SU-DHL-6 (cell line): ENCODE data around the gene BATF.
A peak's percentile ranks its signal among the peaks of the same experiment; 100 is the strongest.

Source experiments
- H2AFZ ChIP-seq: fragments of 200-600 bp; sonication (generic); 2 replicates; pipeline ENCODE4 v1.6.1; 2014; ENCODE audit warnings: low read depth, mild to moderate bottlenecking, moderate library complexity, mixed read lengths, antibody characterized with exemption, low read length; ENCODE audit not compliant: severe bottlenecking
- H3F3A ChIP-seq: fragments of 200-600 bp; shearing (Covaris generic); 2 replicates; pipeline ENCODE4 v1.6.0; 2016; ENCODE audit warnings: antibody characterized with exemption, mild to moderate bottlenecking; ENCODE audit not compliant: insufficient read depth
- H3K27ac ChIP-seq: fragments of 200-600 bp; sonication (generic); 2 replicates; pipeline ENCODE4 v1.5.1; 2016; ENCODE audit warnings: low read depth, mild to moderate bottlenecking, low read length, moderate library complexity, mixed read lengths
- H3K27me3 ChIP-seq: fragments of 200-600 bp; sonication (generic), shearing (Covaris generic); 2 replicates; pipeline ENCODE4 v1.6.0; 2014; ENCODE audit warnings: mild to moderate bottlenecking, low read length
- H3K36me3 ChIP-seq: fragments of 200-600 bp; sonication (generic); 2 replicates; pipeline ENCODE4 v1.6.1; 2014; ENCODE audit warnings: mild to moderate bottlenecking, low read length, mixed read lengths
- H3K4me2 ChIP-seq: fragments of 300-600, 200-600 bp; shearing (Covaris generic), sonication (generic); 2 replicates; pipeline ENCODE4 v1.6.0; 2014; ENCODE audit warnings: low read length, low read depth, mild to moderate bottlenecking; ENCODE audit not compliant: poor library complexity, severe bottlenecking
- H3K4me3 ChIP-seq: fragments of 200-600 bp; sonication (generic); 2 replicates; pipeline ENCODE4 v1.5.1; 2014; ENCODE audit warnings: antibody characterized with exemption, low read length, mild to moderate bottlenecking, mixed read lengths; ENCODE audit not compliant: insufficient read depth, poor library complexity, severe bottlenecking
- H3K79me2 ChIP-seq: fragments of 200-600 bp; sonication (generic); 2 replicates; pipeline ENCODE4 v1.6.1; 2014; ENCODE audit warnings: mild to moderate bottlenecking, low read length, moderate library complexity; ENCODE audit not compliant: insufficient read depth
- H3K9ac ChIP-seq: fragments of 200-600 bp; sonication (generic); 2 replicates; pipeline ENCODE4 v1.7.0; 2014; ENCODE audit warnings: mild to moderate bottlenecking, low read length
- H3K9me2 ChIP-seq: fragments of 200-600 bp; sonication (generic); replicated peaks from 2 replicates; pipeline ENCODE4 v1.6.1; 2014; ENCODE audit warnings: low read length; ENCODE audit not compliant: insufficient read depth
- H3K9me3 ChIP-seq: fragments of 200-600 bp; sonication (generic); 2 replicates; pipeline ENCODE4 v1.6.1; 2014; ENCODE audit warnings: low read length, mixed read lengths; ENCODE audit not compliant: insufficient read depth
- H4K20me1 ChIP-seq: fragments of 200-600 bp; sonication (generic); 2 replicates; pipeline ENCODE4 v1.6.1; 2014; ENCODE audit warnings: low read depth, mild to moderate bottlenecking, antibody characterized with exemption, low read length, moderate library complexity, mixed read lengths
- CTCF ChIP-seq: fragments of 200-600 bp; sonication (generic); IDR thresholded peaks from one replicate; pipeline ENCODE4 v1.5.1; 2017; ENCODE audit warnings: antibody characterized with exemption, mild to moderate bottlenecking, low read length, moderate library complexity; ENCODE audit not compliant: insufficient read depth, poor library complexity, severe bottlenecking
- EZH2phosphoT487 ChIP-seq: fragments of 200-600 bp; sonication (generic), shearing (Covaris generic); conservative IDR thresholded peaks from 2 replicates; pipeline ENCODE4 v1.6.1; 2018; ENCODE audit warnings: mild to moderate bottlenecking, antibody characterized with exemption, low read length, moderate library complexity, mixed read lengths

Gene BATF

DNA sequence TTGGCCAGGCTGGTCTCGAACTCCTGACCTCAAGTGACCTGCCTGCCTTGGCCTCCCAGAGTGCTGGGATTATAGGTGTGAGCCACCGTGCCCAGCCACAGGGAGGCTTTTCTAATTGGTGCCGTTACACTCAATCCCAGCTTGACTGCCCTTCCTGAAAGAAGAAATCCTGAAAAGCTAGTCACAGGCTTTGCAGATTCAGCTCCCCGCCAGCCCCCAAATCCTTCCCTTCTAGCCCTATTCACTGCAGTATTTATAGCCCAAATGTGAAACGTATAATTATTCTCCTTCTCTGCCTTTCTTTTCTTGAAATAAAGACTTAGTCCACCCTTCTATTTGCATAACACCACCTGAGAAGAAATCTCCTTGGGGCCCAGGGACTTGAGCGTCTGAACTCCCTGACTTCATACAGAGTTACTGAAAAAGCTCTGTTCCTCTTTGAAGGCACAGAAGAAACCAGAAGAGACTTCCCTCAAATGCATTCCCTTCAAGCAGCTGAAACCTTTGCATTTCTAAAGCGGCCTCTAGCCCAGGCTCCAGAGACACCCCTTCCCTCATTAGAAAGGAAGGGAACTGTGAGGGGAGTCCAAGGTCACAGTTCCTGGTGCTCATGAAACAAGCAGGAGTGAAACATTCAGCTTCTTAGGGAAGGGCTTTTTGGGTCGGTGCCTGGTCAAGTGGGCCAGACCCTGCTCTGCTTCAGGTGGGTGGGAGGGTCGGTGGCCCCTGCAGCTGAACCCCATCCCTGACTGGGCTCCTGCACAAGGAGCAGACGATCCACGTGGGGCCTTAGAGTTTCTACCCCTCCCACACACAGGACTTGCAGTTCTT is 42.3 kb upstream of the BATF start:
- H3K27me3 ChIP-seq, result no peaks in the 10 kb centered on the region
- H3K4me2 ChIP-seq, result peak overlapping the region; percentile 48
- TF ChIP-seq EZH2phosphoT487 (no peak), CTCF (no peak)
- H3K27ac ChIP-seq, result peak overlapping the region; percentile 57
- no peaks in the 10 kb centered on the region for H4K20me1 ChIP-seq
- peaks cover 14% of the 10 kb centered on the region for H3F3A ChIP-seq
- no peaks in the 10 kb centered on the region for H3K9me2 ChIP-seq
- no peak overlapping the region for H3K4me3 ChIP-seq
- H3K9me3 ChIP-seq, result no peaks in the 10 kb centered on the region
- H3K36me3 ChIP-seq, result no peaks in the 10 kb centered on the region
- H2AFZ ChIP-seq, result no peak overlapping the region
- H3K79me2 ChIP-seq, result no peaks in the 10 kb centered on the region
- H3K9ac ChIP-seq, result peak overlapping the region; percentile 16; the same call in 1 of the 2 replicates

DNA sequence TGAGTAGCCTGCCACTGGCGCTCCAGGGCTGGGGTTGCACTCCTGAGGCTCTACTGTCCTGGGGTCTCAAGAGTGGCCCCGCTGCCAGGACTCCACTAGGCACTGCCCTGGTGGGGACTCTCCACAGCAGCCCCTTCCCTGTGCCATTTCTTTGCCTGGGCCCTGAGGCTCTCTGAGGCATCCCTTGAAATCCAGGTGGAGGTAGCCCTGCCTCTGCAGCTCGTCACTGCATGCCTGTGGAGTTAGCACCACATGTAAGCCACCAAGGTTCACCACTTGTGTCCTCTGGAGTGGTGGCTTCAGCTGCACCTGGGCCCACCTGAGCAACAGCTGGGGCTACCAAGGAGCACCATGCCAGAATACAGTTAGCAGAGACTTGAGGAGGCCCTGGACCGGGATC is 39.9 kb upstream of the BATF start:
- no peak overlapping the region for H3K27ac ChIP-seq
- H3K9me3 ChIP-seq, result no peaks in the 10 kb centered on the region
- TF ChIP-seq CTCF (no peak), EZH2phosphoT487 (no peak)
- H3K36me3 ChIP-seq, result no peaks in the 10 kb centered on the region
- H2AFZ ChIP-seq, result no peak overlapping the region
- no peaks in the 10 kb centered on the region for H3K79me2 ChIP-seq
- peaks cover 12% of the 10 kb centered on the region for H3F3A ChIP-seq
- H3K27me3 ChIP-seq, result no peaks in the 10 kb centered on the region
- no peaks in the 10 kb centered on the region for H3K9me2 ChIP-seq
- H3K4me2 ChIP-seq, result no peak overlapping the region
- H3K9ac ChIP-seq, result no peak overlapping the region
- no peaks in the 10 kb centered on the region for H4K20me1 ChIP-seq
- no peak overlapping the region for H3K4me3 ChIP-seq

GRCh38 chr14:75484711-75485429 is 37.4 kb upstream of the BATF start:
- Histone ChIP-seq H3K9ac (no peak overlapping the region), H3K27me3 (no peaks in the 10 kb centered on the region), H3K27ac (no peak overlapping the region), H3K4me3 (no peak overlapping the region), H3K79me2 (no peaks in the 10 kb centered on the region), H2AFZ (no peak overlapping the region), H3F3A (peaks cover 12% of the 10 kb centered on the region), H4K20me1 (no peaks in the 10 kb centered on the region), H3K9me3 (no peaks in the 10 kb centered on the region), H3K36me3 (no peaks in the 10 kb centered on the region), H3K9me2 (no peaks in the 10 kb centered on the region), H3K4me2 (no peak overlapping the region)
- TF ChIP-seq CTCF (no peak), EZH2phosphoT487 (no peak)
